GM12873 (cell line): ENCODE results near the gene SND1.
A peak's percentile ranks its signal among the peaks of the same experiment; 100 is the strongest.

Source experiments
- CTCF ChIP-seq: IDR thresholded peaks from 2 replicates; pipeline ENCODE4 v1.5.1; 2012; ENCODE audit warnings: low read depth, mild to moderate bottlenecking, moderate library complexity, low read length, control low read depth; ENCODE audit not compliant: insufficient read depth; ENCODE audit errors: missing control alignments

SND1 gene

DNA sequence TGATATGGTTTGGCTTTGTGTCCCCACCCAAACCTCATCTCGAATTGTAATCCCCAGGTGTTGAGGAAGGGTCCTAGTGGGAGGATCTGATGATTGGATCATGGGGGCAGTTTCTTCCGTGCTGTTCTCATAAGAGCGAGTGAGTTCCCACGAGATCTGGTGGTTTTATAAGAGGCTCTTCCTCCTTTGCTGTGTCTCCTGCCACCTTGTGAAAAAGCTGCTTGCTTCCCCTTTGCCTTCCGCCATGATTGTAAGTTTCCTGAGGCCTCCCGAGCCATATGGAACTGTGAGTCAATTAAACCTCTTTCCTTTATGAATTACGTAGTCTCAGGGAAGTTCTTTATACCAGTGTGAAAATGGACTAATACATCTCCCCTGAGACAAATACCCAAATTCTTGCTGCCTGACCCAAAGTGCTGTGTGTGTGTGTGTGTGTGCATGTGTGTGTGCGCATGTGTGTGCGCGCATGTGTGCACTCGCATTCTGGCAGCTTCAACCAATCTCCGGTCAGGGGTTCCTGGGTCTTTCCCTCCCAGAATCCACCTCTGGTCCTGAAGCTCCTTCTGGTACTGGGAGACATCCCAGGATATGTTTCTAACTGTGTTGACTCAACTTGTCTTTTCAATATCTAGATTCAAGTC lies 477.4 kb downstream of the SND1 start:
- TF ChIP-seq CTCF: no peak

- TF ChIP-seq CTCF: no peak
These were observed 479.1 kb downstream of the SND1 start for GRCh38 chr7:128131115-128131514.

DNA sequence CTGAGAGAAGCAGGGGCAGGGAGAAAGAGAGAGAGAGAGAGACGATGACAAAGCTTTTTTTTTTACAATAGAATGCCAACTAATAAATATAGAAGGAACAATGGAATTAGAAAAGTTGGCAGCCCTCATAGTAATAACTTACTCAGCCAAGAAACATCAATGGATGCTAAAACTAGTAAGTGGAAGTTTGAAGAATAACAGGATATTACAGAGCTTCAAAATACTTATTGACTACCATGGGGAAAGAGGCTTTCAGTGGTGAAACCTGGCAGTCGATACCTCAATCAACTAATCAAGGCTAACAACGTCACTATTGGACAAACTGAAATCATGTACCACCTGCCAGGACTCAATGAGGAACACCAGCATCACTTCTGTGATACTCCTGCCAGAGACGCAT lies 479.7 kb downstream of the SND1 start:
- no peak for TF ChIP-seq CTCF

DNA sequence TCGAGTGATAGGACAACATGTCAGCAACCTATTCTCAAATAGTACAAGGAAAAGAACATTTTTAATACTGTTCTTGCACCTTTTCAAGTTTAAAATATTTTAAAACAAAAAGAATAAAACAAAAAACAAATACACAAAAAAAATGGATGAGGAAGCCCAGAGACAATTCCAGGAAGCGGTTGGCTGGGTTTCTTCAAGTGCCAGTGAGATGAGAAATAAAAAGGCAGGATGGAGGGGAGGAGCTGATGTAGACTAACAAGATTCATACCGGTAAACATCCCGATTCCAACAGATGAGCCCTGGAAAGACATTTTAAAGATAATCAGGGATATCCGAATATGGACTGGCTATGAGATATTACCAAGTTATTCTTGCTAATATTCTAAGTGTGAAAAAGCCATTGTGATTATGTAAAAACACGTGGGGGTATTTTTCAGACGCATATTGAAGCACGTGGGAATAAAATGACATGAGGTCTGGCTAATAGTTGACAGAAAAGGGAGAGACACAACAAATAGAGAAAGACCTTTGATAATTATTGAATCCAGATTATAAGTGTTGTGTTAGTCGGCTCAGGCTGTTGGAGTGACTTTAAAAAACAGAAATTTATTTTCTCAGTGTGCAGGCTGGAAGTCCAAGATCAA lies 480.6 kb downstream of the SND1 start:
- no peak for TF ChIP-seq CTCF

DNA sequence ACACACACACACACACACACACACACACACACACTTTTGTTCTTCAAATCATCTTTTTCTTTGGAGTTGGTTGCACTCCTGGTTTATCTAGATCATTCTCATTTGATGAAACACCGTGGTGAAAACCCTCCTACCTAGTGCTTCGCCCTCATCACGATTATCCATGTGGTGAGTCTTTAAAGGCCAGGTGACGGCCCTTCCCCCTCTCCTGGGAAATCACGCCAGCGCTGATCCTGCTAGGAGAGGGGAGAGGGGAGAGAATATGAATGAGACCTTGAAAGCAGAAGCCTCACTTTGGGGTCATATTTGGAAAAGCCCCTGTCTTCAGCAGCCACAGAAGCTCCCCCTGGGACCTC lies 483.1 kb downstream of the SND1 start:
- no peak for TF ChIP-seq CTCF

GRCh38 chr7:128135515-128136214 lies 483.7 kb downstream of the SND1 start:
- peak; percentile 78 for TF ChIP-seq CTCF

DNA sequence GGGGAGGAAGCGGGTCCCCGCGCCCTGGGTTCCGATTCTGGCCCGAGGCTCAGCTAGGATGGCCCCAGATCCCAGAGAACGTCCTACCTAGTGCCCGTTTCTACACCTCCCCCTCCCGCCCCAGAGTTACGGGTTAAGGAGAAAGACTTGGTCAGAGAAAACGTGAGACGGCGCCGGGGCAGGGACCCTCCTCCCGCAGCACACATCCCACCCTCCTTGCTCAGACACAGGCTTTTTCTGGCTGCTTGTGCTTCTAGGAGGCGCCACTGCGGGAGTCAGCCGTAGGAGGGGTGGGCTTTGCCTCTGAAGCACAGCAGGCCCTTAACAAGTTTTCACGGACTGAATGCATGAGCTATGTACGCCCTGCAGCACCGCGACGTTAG lies 484.2 kb downstream of the SND1 start:
- TF ChIP-seq CTCF: no peak
